Measurements from ENCODE around the gene B3GALT5.

The B3GALT5 gene

GRCh38 chr21:39568361-39568760 is 44.4 kb upstream of the B3GALT5 start:
- H3K4me3 ChIP-seq (ENCODE audit: low read length) = no peak overlapping the region
- no peaks in the 10 kb centered on the region for H3K9me3 ChIP-seq (replicated peaks; ENCODE audit: insufficient read depth, low read length)
- H3K27ac ChIP-seq (ENCODE audit: low read length) = no peak overlapping the region
- no peaks in the 10 kb centered on the region for H3F3A ChIP-seq (ENCODE audit: insufficient read depth, low read length)
- H3K36me3 ChIP-seq (replicated peaks; ENCODE audit: insufficient read depth, low read length) = no peaks in the 10 kb centered on the region
- TF ChIP-seq EZH2 (optimal IDR thresholded peaks at IDR 0.05; ENCODE audit: low read depth, low read length) (no peak), EZH2phosphoT487 (IDR thresholded peaks at IDR 0.05; ENCODE audit: low read length) (no peak), CTCF (IDR thresholded peaks at IDR 0.05; ENCODE audit: low read length) (no peak)
- no peaks in the 10 kb centered on the region for H3K79me2 ChIP-seq (ENCODE audit: low read length)
- H3K9me2 ChIP-seq (replicated peaks; ENCODE audit: insufficient read depth, low read length) = no peaks in the 10 kb centered on the region
- no peak for DNase-seq
- no peaks in the 10 kb centered on the region for H4K20me1 ChIP-seq (ENCODE audit: insufficient read depth, low read length)
- no peak overlapping the region for H2AFZ ChIP-seq (ENCODE audit: low read length)
- H3K9ac ChIP-seq (ENCODE audit: low read length) = no peak overlapping the region
- no peak overlapping the region for H3K4me2 ChIP-seq (ENCODE audit: low read depth, low read length)
- H3K27me3 ChIP-seq (replicated peaks; ENCODE audit: insufficient read depth, low read length) = no peaks in the 10 kb centered on the region
- no peaks in the 10 kb centered on the region for H3K4me1 ChIP-seq (ENCODE audit: low read length)

GRCh38 chr21:39575775-39576174 is 37.0 kb upstream of the B3GALT5 start:
- Histone ChIP-seq H3K79me2 (ENCODE audit: low read length) (no peaks in the 10 kb centered on the region), H3K4me1 (ENCODE audit: low read length) (no peaks in the 10 kb centered on the region), H3K27me3 (replicated peaks; ENCODE audit: insufficient read depth, low read length) (no peaks in the 10 kb centered on the region), H2AFZ (ENCODE audit: low read length) (no peak overlapping the region), H3K9me2 (replicated peaks; ENCODE audit: insufficient read depth, low read length) (no peaks in the 10 kb centered on the region), H3K4me3 (ENCODE audit: low read length) (no peak overlapping the region), H3K27ac (ENCODE audit: low read length) (no peak overlapping the region), H3F3A (ENCODE audit: insufficient read depth, low read length) (no peaks in the 10 kb centered on the region), H4K20me1 (ENCODE audit: insufficient read depth, low read length) (no peaks in the 10 kb centered on the region), H3K9me3 (replicated peaks; ENCODE audit: insufficient read depth, low read length) (no peaks in the 10 kb centered on the region), H3K9ac (ENCODE audit: low read length) (no peak overlapping the region), H3K36me3 (replicated peaks; ENCODE audit: insufficient read depth, low read length) (no peaks in the 10 kb centered on the region), H3K4me2 (ENCODE audit: low read depth, low read length) (no peak overlapping the region)
- DNase-seq = peak; percentile 35
- TF ChIP-seq EZH2phosphoT487 (IDR thresholded peaks at IDR 0.05; ENCODE audit: low read length) (no peak), EZH2 (optimal IDR thresholded peaks at IDR 0.05; ENCODE audit: low read depth, low read length) (no peak), CTCF (IDR thresholded peaks at IDR 0.05; ENCODE audit: low read length) (no peak)

GRCh38 chr21:39576518-39577128 is 36.1 kb upstream of the B3GALT5 start:
- H3K27me3 ChIP-seq (replicated peaks; ENCODE audit: insufficient read depth, low read length) = no peaks in the 10 kb centered on the region
- no peaks in the 10 kb centered on the region for H3K4me1 ChIP-seq (ENCODE audit: low read length)
- TF ChIP-seq CTCF (IDR thresholded peaks at IDR 0.05; ENCODE audit: low read length) (no peak), EZH2 (optimal IDR thresholded peaks at IDR 0.05; ENCODE audit: low read depth, low read length) (no peak), EZH2phosphoT487 (IDR thresholded peaks at IDR 0.05; ENCODE audit: low read length) (no peak)
- no peak overlapping the region for H3K9ac ChIP-seq (ENCODE audit: low read length)
- no peak overlapping the region for H2AFZ ChIP-seq (ENCODE audit: low read length)
- no peaks in the 10 kb centered on the region for H3K36me3 ChIP-seq (replicated peaks; ENCODE audit: insufficient read depth, low read length)
- H3K27ac ChIP-seq (ENCODE audit: low read length) = no peak overlapping the region
- H3K4me2 ChIP-seq (ENCODE audit: low read depth, low read length) = no peak overlapping the region
- H3F3A ChIP-seq (ENCODE audit: insufficient read depth, low read length) = no peaks in the 10 kb centered on the region
- H4K20me1 ChIP-seq (ENCODE audit: insufficient read depth, low read length) = no peaks in the 10 kb centered on the region
- no peak overlapping the region for H3K4me3 ChIP-seq (ENCODE audit: low read length)
- no peak for DNase-seq
- no peaks in the 10 kb centered on the region for H3K9me3 ChIP-seq (replicated peaks; ENCODE audit: insufficient read depth, low read length)
- no peaks in the 10 kb centered on the region for H3K79me2 ChIP-seq (ENCODE audit: low read length)
- no peaks in the 10 kb centered on the region for H3K9me2 ChIP-seq (replicated peaks; ENCODE audit: insufficient read depth, low read length)

Measured in MM.1S (cell line).